Stomach smooth muscle (tissue), 2 donors: ENCODE measurements around the gene QRFPR.

Source experiments
- H3K27ac ChIP-seq: one replicate; pipeline ENCODE4 v1.7.0; 2013; ENCODE audit warnings: mild to moderate bottlenecking, low read length, inconsistent platforms
- H3K27me3 ChIP-seq, 2 donors: one replicate each; pipeline ENCODE4 v1.7.0; 2013; ENCODE audit warnings: low read length in 2 of 2; ENCODE audit not compliant: insufficient read depth in 2 of 2, control insufficient read depth in 1 of 2
- H3K36me3 ChIP-seq, 2 donors: one replicate each; pipeline ENCODE4 v1.7.0; 2013; ENCODE audit warnings: low read length in 2 of 2; ENCODE audit not compliant: control insufficient read depth in 2 of 2, insufficient read depth in 2 of 2
- H3K4me1 ChIP-seq: one replicate; pipeline ENCODE4 v1.7.0; 2013; ENCODE audit warnings: low read length; ENCODE audit not compliant: control insufficient read depth, insufficient read depth
- H3K4me3 ChIP-seq, 2 donors: one replicate each; pipeline ENCODE4 v1.7.0; 2013; ENCODE audit warnings: low read length in 2 of 2
- H3K9ac ChIP-seq, 2 donors: one replicate each; pipeline ENCODE4 v1.7.0; 2013; ENCODE audit warnings: low read length in 2 of 2, mild to moderate bottlenecking in 1 of 2
- H3K9me3 ChIP-seq, 2 donors: one replicate each; pipeline ENCODE4 v1.7.0; 2013; ENCODE audit warnings: low read length in 2 of 2; ENCODE audit not compliant: control insufficient read depth in 2 of 2
- donor health status: healthy.
- donor health status: Pancreatic carcinoma.

Gene QRFPR

GRCh38 chr4:121379276-121379675, 1.5 kb downstream of the QRFPR start:
- no peak overlapping the region for H3K27ac ChIP-seq
- peaks cover 8% of the 10 kb centered on the region for H3K4me1 ChIP-seq
- H3K4me3 ChIP-seq = no peak overlapping the region
- H3K36me3 ChIP-seq = no peaks in the 10 kb centered on the region
- peaks cover 23 to 26% of the 10 kb centered on the region in 2 donors for H3K27me3 ChIP-seq
- no peak overlapping the region for H3K9ac ChIP-seq
- H3K9me3 ChIP-seq = no peaks in the 10 kb centered on the region

GRCh38 chr4:121377076-121377475, 3.7 kb downstream of the QRFPR start:
- peaks cover 8% of the 10 kb centered on the region for H3K4me1 ChIP-seq
- no peak overlapping the region for H3K4me3 ChIP-seq
- H3K9me3 ChIP-seq = no peaks in the 10 kb centered on the region
- no peaks in the 10 kb centered on the region for H3K36me3 ChIP-seq
- H3K27ac ChIP-seq = no peak overlapping the region
- peaks cover 19 to 23% of the 10 kb centered on the region in 2 donors for H3K27me3 ChIP-seq
- H3K9ac ChIP-seq = no peak overlapping the region

GRCh38 chr4:121376556-121376955, 4.3 kb downstream of the QRFPR start:
- Histone ChIP-seq H3K27me3 (peaks cover 19 to 21% of the 10 kb centered on the region in 2 donors), H3K4me3 (no peak overlapping the region), H3K9me3 (no peaks in the 10 kb centered on the region), H3K36me3 (no peaks in the 10 kb centered on the region), H3K4me1 (peaks cover 8% of the 10 kb centered on the region), H3K27ac (no peak overlapping the region), H3K9ac (no peak overlapping the region)

- Histone ChIP-seq H3K4me3 (no peak overlapping the region), H3K27ac (no peak overlapping the region), H3K4me1 (peaks cover 8% of the 10 kb centered on the region), H3K27me3 (peaks cover 14 to 18% of the 10 kb centered on the region in 2 donors), H3K36me3 (no peaks in the 10 kb centered on the region), H3K9ac (no peak overlapping the region), H3K9me3 (no peaks in the 10 kb centered on the region)
Measured at GRCh38 chr4:121376097-121376496, 4.7 kb downstream of the QRFPR start.

GRCh38 chr4:121375262-121375661, 5.6 kb downstream of the QRFPR start:
- H3K9ac ChIP-seq = no peak overlapping the region
- H3K9me3 ChIP-seq = no peaks in the 10 kb centered on the region
- H3K4me1 ChIP-seq = peaks cover 2% of the 10 kb centered on the region

DNA sequence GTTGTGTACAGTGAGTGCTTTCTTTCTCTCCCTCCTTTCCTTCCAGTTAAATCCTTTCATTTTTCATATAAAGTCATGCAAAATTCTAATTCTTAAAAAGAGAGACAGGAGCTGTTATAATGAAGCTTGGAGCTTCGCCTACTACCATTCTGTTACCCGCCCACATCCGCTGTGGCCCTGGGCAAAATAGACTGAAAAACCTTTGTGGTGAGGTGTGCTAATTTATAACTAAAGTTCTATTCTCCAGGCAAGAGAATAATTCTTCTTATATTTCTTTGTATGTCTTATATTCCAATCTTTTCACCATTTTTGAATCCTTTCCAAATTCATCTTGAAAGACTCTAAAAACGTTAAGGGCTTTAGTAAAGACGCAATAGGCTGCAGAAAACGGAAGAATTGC, 7.0 kb downstream of the QRFPR start:
- Histone ChIP-seq H3K4me3 (no peak overlapping the region), H3K9ac (no peak overlapping the region), H3K27ac (no peak overlapping the region), H3K36me3 (no peaks in the 10 kb centered on the region), H3K4me1 (no peaks in the 10 kb centered on the region), H3K27me3 (no peaks in the 10 kb centered on the region), H3K9me3 (no peaks in the 10 kb centered on the region)

More at GRCh38 chr4:121375262-121375661, 5.6 kb downstream of the QRFPR start:
- Histone ChIP-seq H3K36me3 (no peaks in the 10 kb centered on the region), H3K27ac (no peak overlapping the region), H3K4me3 (no peak overlapping the region), H3K27me3 (peaks cover 8 to 10% of the 10 kb centered on the region in 2 donors)

DNA sequence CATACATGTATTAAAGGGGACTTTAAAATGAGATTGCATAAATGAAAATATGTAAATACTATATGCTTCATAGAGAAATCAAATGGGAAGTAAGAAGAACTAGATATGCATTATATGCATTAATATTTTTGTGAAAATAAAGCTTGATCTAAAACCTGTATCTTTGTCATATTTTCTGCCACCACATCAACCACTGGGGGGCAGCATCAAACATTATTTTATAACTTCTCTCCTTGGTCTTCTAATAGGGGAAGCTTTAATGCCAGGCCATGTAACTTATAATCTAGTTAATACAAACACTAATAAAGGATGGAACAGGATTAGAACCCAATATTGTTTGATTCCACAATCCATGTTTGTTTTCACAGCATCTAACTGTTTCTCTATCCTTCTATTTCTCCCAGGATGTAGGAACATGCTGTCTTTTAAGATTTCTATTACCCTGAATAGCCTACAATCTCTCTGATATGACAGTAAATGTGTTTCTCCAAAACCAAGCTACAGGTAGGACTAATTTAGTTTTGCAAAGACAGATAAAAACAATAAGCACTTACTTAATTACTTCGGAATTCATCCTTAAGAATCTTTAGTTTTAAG, 10.0 kb downstream of the QRFPR start:
- no peaks in the 10 kb centered on the region for H3K27me3 ChIP-seq

GRCh38 chr4:121360495-121360894, 20.3 kb downstream of the QRFPR start:
- Histone ChIP-seq H3K36me3 (no peaks in the 10 kb centered on the region), H3K27ac (no peak overlapping the region), H3K4me1 (no peaks in the 10 kb centered on the region), H3K9ac (no peak overlapping the region), H3K27me3 (no peaks in the 10 kb centered on the region), H3K9me3 (no peaks in the 10 kb centered on the region), H3K4me3 (no peak overlapping the region)

More for the DNA sequence above, 10.0 kb downstream of the QRFPR start:
- Histone ChIP-seq H3K4me3 (no peak overlapping the region), H3K9ac (no peak overlapping the region), H3K36me3 (no peaks in the 10 kb centered on the region), H3K4me1 (no peaks in the 10 kb centered on the region), H3K9me3 (no peaks in the 10 kb centered on the region), H3K27ac (no peak overlapping the region)

DNA sequence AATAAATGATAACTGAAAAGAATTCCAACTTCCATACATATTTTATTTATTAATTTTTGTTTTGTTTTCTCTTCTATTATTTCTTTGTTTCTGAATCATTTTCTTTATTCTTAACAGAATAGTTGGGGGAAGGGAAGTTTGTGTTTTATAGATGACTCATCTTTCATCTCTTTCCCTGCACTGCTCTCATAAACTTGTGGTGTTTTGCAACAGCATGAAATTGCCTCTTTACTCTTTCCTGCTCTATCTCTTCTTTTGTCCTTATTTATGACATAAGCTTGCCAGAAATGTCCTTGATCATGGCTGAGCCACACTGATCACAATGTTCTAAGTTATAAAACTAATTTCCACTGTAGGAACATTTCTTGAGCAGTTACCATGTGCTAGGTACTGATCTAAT, 22.3 kb downstream of the QRFPR start:
- no peaks in the 10 kb centered on the region for H3K36me3 ChIP-seq
- H3K4me1 ChIP-seq = no peaks in the 10 kb centered on the region
- no peak overlapping the region for H3K9ac ChIP-seq
- no peaks in the 10 kb centered on the region for H3K27me3 ChIP-seq
- H3K27ac ChIP-seq = no peak overlapping the region
- no peaks in the 10 kb centered on the region for H3K9me3 ChIP-seq
- no peak overlapping the region for H3K4me3 ChIP-seq

DNA sequence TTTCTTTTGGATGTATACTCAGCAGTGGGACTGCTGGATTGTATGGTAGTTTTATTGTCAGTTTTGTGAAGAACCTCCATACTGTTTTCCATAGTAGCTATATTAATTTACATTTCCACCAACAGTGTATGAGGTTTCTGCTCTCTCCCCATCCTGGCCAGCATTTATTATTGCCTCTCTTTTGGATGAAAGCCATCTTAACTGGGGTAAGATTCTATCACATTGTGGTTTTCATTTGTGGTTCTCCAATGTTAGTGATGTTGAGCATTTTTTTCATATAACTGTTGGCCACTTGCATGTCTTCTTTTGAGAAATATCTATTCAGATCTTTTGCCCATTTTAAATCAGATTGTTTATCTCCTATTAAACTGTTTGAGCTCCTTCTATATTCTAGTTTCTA, 27.6 kb downstream of the QRFPR start:
- no peak overlapping the region for H3K4me3 ChIP-seq
- H3K4me1 ChIP-seq = no peaks in the 10 kb centered on the region
- H3K9me3 ChIP-seq = no peaks in the 10 kb centered on the region
- no peak overlapping the region for H3K27ac ChIP-seq
- no peaks in the 10 kb centered on the region for H3K36me3 ChIP-seq
- H3K9ac ChIP-seq = no peak overlapping the region
- no peaks in the 10 kb centered on the region for H3K27me3 ChIP-seq

- no peaks in the 10 kb centered on the region for H3K27me3 ChIP-seq
- H3K4me3 ChIP-seq = no peak overlapping the region
- H3K9me3 ChIP-seq = no peaks in the 10 kb centered on the region
- H3K4me1 ChIP-seq = no peaks in the 10 kb centered on the region
- H3K9ac ChIP-seq = no peak overlapping the region
- no peak overlapping the region for H3K27ac ChIP-seq
- no peaks in the 10 kb centered on the region for H3K36me3 ChIP-seq
Measured at GRCh38 chr4:121344098-121344497, 36.7 kb downstream of the QRFPR start.
